Activated naive CD4-positive, alpha-beta T cell treated with anti-CD3 and anti-CD28 coated beads, Interleukin-2, amount 50 U/mL, for 24 hours (primary cell): Measurements from ENCODE around the gene MYO1F.
A peak's percentile ranks its signal among the peaks of the same experiment; 100 is the strongest.
"Not testable (repeated sequence)": the region's sequence is repeated elsewhere in the genome, so short reads cannot be mapped to it uniquely, and the experiment has no call there.

Experiments
- H3K27ac Mint-ChIP-seq: one replicate; pipeline ENCODE4 v1.8.0; 2021; ENCODE audit warnings: mild to moderate bottlenecking, mixed read lengths
- H3K27me3 Mint-ChIP-seq: one replicate; pipeline ENCODE4 v1.8.0; 2021; ENCODE audit warnings: mixed read lengths
- H3K36me3 Mint-ChIP-seq: one replicate; pipeline ENCODE4 v1.8.0; 2021; ENCODE audit warnings: mixed read lengths
- H3K4me1 Mint-ChIP-seq: one replicate; pipeline ENCODE4 v1.8.0; 2021; ENCODE audit warnings: mixed read lengths
- H3K4me3 Mint-ChIP-seq: one replicate; pipeline ENCODE4 v1.8.0; 2021; ENCODE audit warnings: mild to moderate bottlenecking, mixed read lengths
- H3K9me3 Mint-ChIP-seq: one replicate; pipeline ENCODE4 v1.8.0; 2021; ENCODE audit warnings: mixed read lengths

MYO1F gene

GRCh38 chr19:8519388-8519787, 57.9 kb downstream of the MYO1F start:
- no peak overlapping the region for H3K27ac Mint-ChIP-seq
- H3K36me3 Mint-ChIP-seq: no peaks in the 10 kb centered on the region
- no peaks in the 10 kb centered on the region for H3K9me3 Mint-ChIP-seq
- H3K4me3 Mint-ChIP-seq: no peak overlapping the region
- H3K27me3 Mint-ChIP-seq: no peaks in the 10 kb centered on the region
- H3K4me1 Mint-ChIP-seq: peaks cover 51% of the 10 kb centered on the region

- Mint-ChIP-seq H3K27ac (peak overlapping the region; percentile 85), H3K4me3 (peak overlapping the region; percentile 49), H3K36me3 (no peaks in the 10 kb centered on the region), H3K9me3 (no peaks in the 10 kb centered on the region), H3K4me1 (peaks cover 56% of the 10 kb centered on the region), H3K27me3 (no peaks in the 10 kb centered on the region)
These were observed 58.7 kb downstream of the MYO1F start for GRCh38 chr19:8518536-8518935.

- H3K9me3 Mint-ChIP-seq: no peaks in the 10 kb centered on the region
- H3K27ac Mint-ChIP-seq: peak overlapping the region; percentile 94
- H3K4me1 Mint-ChIP-seq: peaks cover 61% of the 10 kb centered on the region
- peak overlapping the region; percentile 60 for H3K4me3 Mint-ChIP-seq
- H3K36me3 Mint-ChIP-seq: peaks cover 2% of the 10 kb centered on the region
- H3K27me3 Mint-ChIP-seq: no peaks in the 10 kb centered on the region
These were observed 59.4 kb downstream of the MYO1F start for GRCh38 chr19:8517551-8518442.

- Mint-ChIP-seq H3K4me1 (peaks cover 63% of the 10 kb centered on the region), H3K9me3 (no peaks in the 10 kb centered on the region), H3K4me3 (peak overlapping the region; percentile 73), H3K36me3 (peaks cover 2% of the 10 kb centered on the region), H3K27ac (peak overlapping the region; percentile 64), H3K27me3 (no peaks in the 10 kb centered on the region)
These were observed 61.9 kb downstream of the MYO1F start for GRCh38 chr19:8515317-8515716.

GRCh38 chr19:8514505-8515009, 62.7 kb downstream of the MYO1F start:
- H3K27me3 Mint-ChIP-seq, H3K9me3 Mint-ChIP-seq, H3K36me3 Mint-ChIP-seq: not testable (repeated sequence)
- Mint-ChIP-seq H3K27ac (peak overlapping the region; percentile 99), H3K4me3 (peak overlapping the region; percentile 95), H3K4me1 (peaks cover 63% of the 10 kb centered on the region)

GRCh38 chr19:8513687-8514504, 63.3 kb downstream of the MYO1F start, which contains the start of gene ZNF414:
Gene ZNF414, minus strand, starts transcription at chr19:8514167. Its CDS starts 121 bp downstream, at chr19:8514046.
- Mint-ChIP-seq H3K27ac (peak within 1 kb of the TSS; percentile 99), H3K9me3 (no peaks in the 10 kb centered on the region), H3K4me1 (peaks cover 58% of the 10 kb centered on the region), H3K36me3 (peaks cover 2% of the 10 kb centered on the region), H3K4me3 (peak within 1 kb of the TSS; percentile 95), H3K27me3 (no peaks in the 10 kb centered on the region)

GRCh38 chr19:8513036-8513686, 64.1 kb downstream of the MYO1F start:
- Mint-ChIP-seq H3K9me3 (no peaks in the 10 kb centered on the region), H3K27me3 (no peaks in the 10 kb centered on the region), H3K4me3 (peak overlapping the region; percentile 95), H3K4me1 (peaks cover 51% of the 10 kb centered on the region), H3K36me3 (peaks cover 2% of the 10 kb centered on the region), H3K27ac (peak overlapping the region; percentile 99)

GRCh38 chr19:8512115-8512967, 64.9 kb downstream of the MYO1F start:
- H3K4me1 Mint-ChIP-seq: peaks cover 42% of the 10 kb centered on the region
- H3K27ac Mint-ChIP-seq: peak overlapping the region; percentile 65
- peak overlapping the region; percentile 67 for H3K4me3 Mint-ChIP-seq
- peaks cover 4% of the 10 kb centered on the region for H3K36me3 Mint-ChIP-seq
- H3K27me3 Mint-ChIP-seq: no peaks in the 10 kb centered on the region
- no peaks in the 10 kb centered on the region for H3K9me3 Mint-ChIP-seq

GRCh38 chr19:8511573-8512101, 65.6 kb downstream of the MYO1F start:
- no peak overlapping the region for H3K4me3 Mint-ChIP-seq
- peaks cover 37% of the 10 kb centered on the region for H3K4me1 Mint-ChIP-seq
- H3K27me3 Mint-ChIP-seq: no peaks in the 10 kb centered on the region
- peaks cover 4% of the 10 kb centered on the region for H3K36me3 Mint-ChIP-seq
- H3K27ac Mint-ChIP-seq: peak overlapping the region; percentile 65
- H3K9me3 Mint-ChIP-seq: no peaks in the 10 kb centered on the region

GRCh38 chr19:8510589-8511115, 66.6 kb downstream of the MYO1F start:
- no peak overlapping the region for H3K4me3 Mint-ChIP-seq
- no peak overlapping the region for H3K27ac Mint-ChIP-seq
- peaks cover 4% of the 10 kb centered on the region for H3K36me3 Mint-ChIP-seq
- H3K4me1 Mint-ChIP-seq: peaks cover 37% of the 10 kb centered on the region
- no peaks in the 10 kb centered on the region for H3K27me3 Mint-ChIP-seq
- H3K9me3 Mint-ChIP-seq: no peaks in the 10 kb centered on the region

GRCh38 chr19:8506402-8506957, 70.8 kb downstream of the MYO1F start:
- Mint-ChIP-seq H3K9me3 (no peaks in the 10 kb centered on the region), H3K4me3 (peak overlapping the region; percentile 89), H3K4me1 (peaks cover 14% of the 10 kb centered on the region), H3K36me3 (peaks cover 2% of the 10 kb centered on the region), H3K27ac (peak overlapping the region; percentile 42), H3K27me3 (no peaks in the 10 kb centered on the region)

GRCh38 chr19:8505680-8506401, 71.4 kb downstream of the MYO1F start:
- H3K4me3 Mint-ChIP-seq: peak overlapping the region; percentile 89
- peak overlapping the region; percentile 92 for H3K27ac Mint-ChIP-seq
- H3K27me3 Mint-ChIP-seq: no peaks in the 10 kb centered on the region
- peaks cover 16% of the 10 kb centered on the region for H3K4me1 Mint-ChIP-seq
- H3K9me3 Mint-ChIP-seq: no peaks in the 10 kb centered on the region
- peaks cover 2% of the 10 kb centered on the region for H3K36me3 Mint-ChIP-seq

GRCh38 chr19:8504919-8505318, 72.3 kb downstream of the MYO1F start:
- Mint-ChIP-seq H3K27me3 (no peaks in the 10 kb centered on the region), H3K4me3 (peak overlapping the region; percentile 72), H3K4me1 (peaks cover 23% of the 10 kb centered on the region), H3K27ac (no peak overlapping the region), H3K36me3 (peaks cover 2% of the 10 kb centered on the region), H3K9me3 (no peaks in the 10 kb centered on the region)
